Measurements from ENCODE around the gene UXS1. TPM values are rescaled to one million over a fixed set of nuclear protein-coding genes. Genes with fewer than 3 reads are reported as not detected.

UXS1 gene
- total and polyA plus RNA-seq, 9 of the 15 experiments (the other 6 are each of a cell fraction or from before 2014, with no cell fraction given): 5.8 to 25.8 (median 15.0) TPM

GRCh38 chr2:106073678-106074406 lies 120.3 kb downstream of the UXS1 start:
- CTCF ChIA-PET (ENCODE audit: low intra/inter-chr PET ratio): no interaction called here
- in situ Hi-C loops (cut with MboI): no loop called here

More at GRCh38 chr2:106073678-106074406, 120.3 kb downstream of the UXS1 start:
- H3K4me1 ChIP-seq (replicated peaks in 1 of 2; ENCODE audit: control insufficient read depth in 2 of 2, insufficient read depth in 2 of 2, low read length in 2 of 2): no peaks in the 10 kb centered on the region
- BruUV-seq (replicated peaks): no TSS peak
- DNase-seq (ENCODE audit: extremely low read depth in 1 of 4, low spot score in 3 of 4): no peak
- no peaks in the 10 kb centered on the region for H3K79me2 ChIP-seq (ENCODE audit: control insufficient read depth, insufficient read depth, low read length)
- no peaks in the 10 kb centered on the region for H3K9me3 ChIP-seq (replicated peaks; ENCODE audit: control insufficient read depth, insufficient read depth, low read depth, low read length)
- no peak overlapping the region for H3K4me2 ChIP-seq (ENCODE audit: insufficient read depth, low read length)
- WGBS (ENCODE audit: insufficient coverage, low coverage, missing lambda C conversion rate): 2% methylated on average over 17 of the region's 17 CpGs
- no peak for ATAC-seq
- POLR2A ChIA-PET: no interaction called here
- H4K20me1 ChIP-seq (replicated peaks; ENCODE audit: control insufficient read depth, insufficient read depth, low read length): no peaks in the 10 kb centered on the region
- no peak for FAIRE-seq
- H2AFZ ChIP-seq (ENCODE audit: low read depth, low read length): no peak overlapping the region
- H3K36me3 ChIP-seq (ENCODE audit: control insufficient read depth, insufficient read depth, low read length): no peaks in the 10 kb centered on the region
- H3K27me3 ChIP-seq (ENCODE audit: control insufficient read depth in 2 of 2, insufficient read depth in 2 of 2, low read length in 2 of 2): peaks cover 28 to 46% of the 10 kb centered on the region in 2 experiments
- H3K4me3 ChIP-seq: no peak overlapping the region
- TF ChIP-seq L3MBTL2 (IDR thresholded peaks at IDR 0.05) (no peak), CEBPB (tag; IDR thresholded peaks at IDR 0.05) (no peak), TCF3 (CRISPR knock-in tag; IDR thresholded peaks at IDR 0.05) (no peak), ZNF174 (CRISPR knock-in tag; IDR thresholded peaks at IDR 0.05) (no peak), MTF1 (CRISPR knock-in tag; IDR thresholded peaks at IDR 0.05; ENCODE audit: borderline replicate concordance) (no peak), SMARCE1 (IDR thresholded peaks at IDR 0.05) (no peak), ATF1 (CRISPR knock-in tag; IDR thresholded peaks at IDR 0.05) (no peak), ATF1 (tag; IDR thresholded peaks at IDR 0.05) (no peak), RBM22 (IDR thresholded peaks at IDR 0.05; ENCODE audit: low read depth, low read length, poor library complexity, severe bottlenecking) (no peak), ZFX (CRISPR knock-in tag; IDR thresholded peaks at IDR 0.05) (no peak)
- TF ChIP-seq, protein P1, sequence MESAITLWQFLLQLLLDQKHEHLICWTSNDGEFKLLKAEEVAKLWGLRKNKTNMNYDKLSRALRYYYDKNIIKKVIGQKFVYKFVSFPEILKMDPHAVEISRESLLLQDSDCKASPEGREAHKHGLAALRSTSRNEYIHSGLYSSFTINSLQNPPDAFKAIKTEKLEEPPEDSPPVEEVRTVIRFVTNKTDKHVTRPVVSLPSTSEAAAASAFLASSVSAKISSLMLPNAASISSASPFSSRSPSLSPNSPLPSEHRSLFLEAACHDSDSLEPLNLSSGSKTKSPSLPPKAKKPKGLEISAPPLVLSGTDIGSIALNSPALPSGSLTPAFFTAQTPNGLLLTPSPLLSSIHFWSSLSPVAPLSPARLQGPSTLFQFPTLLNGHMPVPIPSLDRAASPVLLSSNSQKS (CRISPR knock-in tag; IDR thresholded peaks at IDR 0.05): no peak
- H3K9me1 ChIP-seq (ENCODE audit: control insufficient read depth, insufficient read depth, low read length): no peaks in the 10 kb centered on the region
- H3K9ac ChIP-seq (ENCODE audit: insufficient read depth in 1 of 2, low read depth in 2 of 2, low read length in 2 of 2): no peak overlapping the region
- no peak overlapping the region for H3K27ac ChIP-seq (ENCODE audit: extremely low read depth, low read depth, low read length)
- intact Hi-C loops (cut with micrococcal nuclease): no loop called here

Data from K562 (cell line).